ENCODE data around the gene STAC.

The STAC gene

GRCh38 chr3:36494461-36495109 lies 114.3 kb downstream of the STAC start:
- ATAC-seq = peak; percentile 59
- TF ChIP-seq ZNF8 (CRISPR knock-in tag; IDR thresholded peaks at IDR 0.05) (no peak; the same call in 1 of the 2 replicates), TCF4 (CRISPR knock-in tag; IDR thresholded peaks at IDR 0.05; ENCODE audit: borderline replicate concordance) (peak; percentile 62; the same call in 1 of the 2 replicates), ZFP30 (CRISPR knock-in tag; IDR thresholded peaks at IDR 0.05) (0 out of 2 replicates have a peak, but pooled peaks have one; percentile 17), ISL1 (CRISPR knock-in tag; IDR thresholded peaks at IDR 0.05) (peak; percentile 94), GLIS3 (CRISPR knock-in tag; IDR thresholded peaks at IDR 0.05) (peak; percentile 11; the same call in 1 of the 2 replicates), SNAI2 (CRISPR knock-in tag; IDR thresholded peaks at IDR 0.05) (no peak)
- TF ChIP-seq, protein P1, sequence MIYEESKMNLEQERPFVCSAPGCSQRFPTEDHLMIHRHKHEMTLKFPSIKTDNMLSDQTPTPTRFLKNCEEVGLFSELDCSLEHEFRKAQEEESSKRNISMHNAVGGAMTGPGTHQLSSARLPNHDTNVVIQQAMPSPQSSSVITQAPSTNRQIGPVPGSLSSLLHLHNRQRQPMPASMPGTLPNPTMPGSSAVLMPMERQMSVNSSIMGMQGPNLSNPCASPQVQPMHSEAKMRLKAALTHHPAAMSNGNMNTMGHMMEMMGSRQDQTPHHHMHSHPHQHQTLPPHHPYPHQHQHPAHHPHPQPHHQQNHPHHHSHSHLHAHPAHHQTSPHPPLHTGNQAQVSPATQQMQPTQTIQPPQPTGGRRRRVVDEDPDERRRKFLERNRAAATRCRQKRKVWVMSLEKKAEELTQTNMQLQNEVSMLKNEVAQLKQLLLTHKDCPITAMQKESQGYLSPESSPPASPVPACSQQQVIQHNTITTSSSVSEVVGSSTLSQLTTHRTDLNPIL (CRISPR knock-in tag; IDR thresholded peaks at IDR 0.05; ENCODE audit: low read depth) = peak; percentile 49; the same call in 1 of the 2 replicates

GRCh38 chr3:36496684-36497633 lies 116.7 kb downstream of the STAC start:
- TF ChIP-seq, protein P2, sequence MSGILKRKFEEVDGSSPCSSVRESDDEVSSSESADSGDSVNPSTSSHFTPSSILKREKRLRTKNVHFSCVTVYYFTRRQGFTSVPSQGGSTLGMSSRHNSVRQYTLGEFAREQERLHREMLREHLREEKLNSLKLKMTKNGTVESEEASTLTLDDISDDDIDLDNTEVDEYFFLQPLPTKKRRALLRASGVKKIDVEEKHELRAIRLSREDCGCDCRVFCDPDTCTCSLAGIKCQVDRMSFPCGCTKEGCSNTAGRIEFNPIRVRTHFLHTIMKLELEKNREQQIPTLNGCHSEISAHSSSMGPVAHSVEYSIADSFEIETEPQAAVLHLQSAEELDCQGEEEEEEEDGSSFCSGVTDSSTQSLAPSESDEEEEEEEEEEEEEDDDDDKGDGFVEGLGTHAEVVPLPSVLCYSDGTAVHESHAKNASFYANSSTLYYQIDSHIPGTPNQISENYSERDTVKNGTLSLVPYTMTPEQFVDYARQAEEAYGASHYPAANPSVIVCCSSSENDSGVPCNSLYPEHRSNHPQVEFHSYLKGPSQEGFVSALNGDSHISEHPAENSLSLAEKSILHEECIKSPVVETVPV (CRISPR knock-in tag; IDR thresholded peaks at IDR 0.05) = no peak; the same call in 1 of the 2 replicates
- TF ChIP-seq ISL1 (CRISPR knock-in tag; IDR thresholded peaks at IDR 0.05) (peak; percentile 99), ESRRG (CRISPR knock-in tag; IDR thresholded peaks at IDR 0.05) (no peak), ZC3H10 (CRISPR knock-in tag; IDR thresholded peaks at IDR 0.05) (no peak), ZNF565 (CRISPR knock-in tag; conservative IDR thresholded peaks at IDR 0.05; ENCODE audit: low read depth) (no peak), GLIS3 (CRISPR knock-in tag; IDR thresholded peaks at IDR 0.05) (no peak), ZFP30 (CRISPR knock-in tag; IDR thresholded peaks at IDR 0.05) (no peak), ZFP3 (CRISPR knock-in tag; IDR thresholded peaks at IDR 0.05) (peak; percentile 37; the same call in 1 of the 2 replicates), ZNF70 (CRISPR knock-in tag; IDR thresholded peaks at IDR 0.05) (no peak), TCF4 (CRISPR knock-in tag; IDR thresholded peaks at IDR 0.05; ENCODE audit: borderline replicate concordance) (peak; percentile 67), PPARA (CRISPR knock-in tag; IDR thresholded peaks at IDR 0.05; ENCODE audit: borderline replicate concordance) (no peak), BACH2 (CRISPR knock-in tag; IDR thresholded peaks at IDR 0.05; ENCODE audit: borderline replicate concordance) (no peak), TSHZ2 (CRISPR knock-in tag; IDR thresholded peaks at IDR 0.05) (no peak), ARNTL (CRISPR knock-in tag; IDR thresholded peaks at IDR 0.05; ENCODE audit: borderline replicate concordance, low read depth) (no peak)
- TF ChIP-seq, protein P3, sequence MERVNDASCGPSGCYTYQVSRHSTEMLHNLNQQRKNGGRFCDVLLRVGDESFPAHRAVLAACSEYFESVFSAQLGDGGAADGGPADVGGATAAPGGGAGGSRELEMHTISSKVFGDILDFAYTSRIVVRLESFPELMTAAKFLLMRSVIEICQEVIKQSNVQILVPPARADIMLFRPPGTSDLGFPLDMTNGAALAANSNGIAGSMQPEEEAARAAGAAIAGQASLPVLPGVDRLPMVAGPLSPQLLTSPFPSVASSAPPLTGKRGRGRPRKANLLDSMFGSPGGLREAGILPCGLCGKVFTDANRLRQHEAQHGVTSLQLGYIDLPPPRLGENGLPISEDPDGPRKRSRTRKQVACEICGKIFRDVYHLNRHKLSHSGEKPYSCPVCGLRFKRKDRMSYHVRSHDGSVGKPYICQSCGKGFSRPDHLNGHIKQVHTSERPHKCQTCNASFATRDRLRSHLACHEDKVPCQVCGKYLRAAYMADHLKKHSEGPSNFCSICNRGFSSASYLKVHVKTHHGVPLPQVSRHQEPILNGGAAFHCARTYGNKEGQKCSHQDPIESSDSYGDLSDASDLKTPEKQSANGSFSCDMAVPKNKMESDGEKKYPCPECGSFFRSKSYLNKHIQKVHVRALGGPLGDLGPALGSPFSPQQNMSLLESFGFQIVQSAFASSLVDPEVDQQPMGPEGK (CRISPR knock-in tag; IDR thresholded peaks at IDR 0.05; ENCODE audit: borderline replicate concordance) = peak; percentile 60; the same call in 1 of the 2 replicates
- TF ChIP-seq, protein P4, sequence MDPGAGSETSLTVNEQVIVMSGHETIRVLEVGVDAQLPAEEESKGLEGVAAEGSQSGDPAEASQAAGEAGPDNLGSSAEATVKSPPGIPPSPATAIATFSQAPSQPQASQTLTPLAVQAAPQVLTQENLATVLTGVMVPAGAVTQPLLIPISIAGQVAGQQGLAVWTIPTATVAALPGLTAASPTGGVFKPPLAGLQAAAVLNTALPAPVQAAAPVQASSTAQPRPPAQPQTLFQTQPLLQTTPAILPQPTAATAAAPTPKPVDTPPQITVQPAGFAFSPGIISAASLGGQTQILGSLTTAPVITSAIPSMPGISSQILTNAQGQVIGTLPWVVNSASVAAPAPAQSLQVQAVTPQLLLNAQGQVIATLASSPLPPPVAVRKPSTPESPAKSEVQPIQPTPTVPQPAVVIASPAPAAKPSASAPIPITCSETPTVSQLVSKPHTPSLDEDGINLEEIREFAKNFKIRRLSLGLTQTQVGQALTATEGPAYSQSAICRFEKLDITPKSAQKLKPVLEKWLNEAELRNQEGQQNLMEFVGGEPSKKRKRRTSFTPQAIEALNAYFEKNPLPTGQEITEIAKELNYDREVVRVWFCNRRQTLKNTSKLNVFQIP (CRISPR knock-in tag; IDR thresholded peaks at IDR 0.05; ENCODE audit: borderline replicate concordance, low read depth) = no peak
- TF ChIP-seq, protein P1 (CRISPR knock-in tag; IDR thresholded peaks at IDR 0.05; ENCODE audit: low read depth) = peak; percentile 83
- peak; percentile 81 for ATAC-seq

Measured in SK-N-SH treated with all-trans-retinoic acid at 6 μM for 48 hours (cell line).